NCI-H1048 (cell line): ENCODE data around the gene RBFOX2.
"Not testable (repeated sequence)": the region's sequence is repeated elsewhere in the genome, so short reads cannot be mapped to it uniquely, and the experiment has no call there.

Experiments used
- DNase-seq: peaks from one replicate; lab custom pipeline; 2025; lab: John Stamatoyannopoulos, UW

Gene RBFOX2

DNA sequence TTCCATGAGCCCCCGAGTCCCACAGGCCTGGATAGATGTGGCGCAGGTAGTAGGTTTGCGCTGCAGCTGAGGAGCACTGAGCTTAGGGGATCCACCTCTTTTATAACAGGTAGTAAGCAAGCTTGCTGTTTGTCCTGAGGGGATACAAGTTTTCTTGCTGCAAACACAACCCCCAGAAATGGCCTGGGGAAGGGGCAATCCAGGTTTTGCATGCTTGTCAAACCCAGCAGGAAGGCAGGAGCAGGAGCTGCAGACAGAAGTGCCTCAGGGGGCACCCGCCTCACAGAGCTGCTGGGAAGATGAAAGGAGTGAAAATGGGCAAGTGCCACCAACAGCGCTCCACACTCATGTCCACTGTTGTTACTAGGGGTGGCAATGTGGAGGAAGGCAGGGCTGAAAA lies 292.5 kb downstream of the RBFOX2 start:
- DNase-seq: no peak

DNA sequence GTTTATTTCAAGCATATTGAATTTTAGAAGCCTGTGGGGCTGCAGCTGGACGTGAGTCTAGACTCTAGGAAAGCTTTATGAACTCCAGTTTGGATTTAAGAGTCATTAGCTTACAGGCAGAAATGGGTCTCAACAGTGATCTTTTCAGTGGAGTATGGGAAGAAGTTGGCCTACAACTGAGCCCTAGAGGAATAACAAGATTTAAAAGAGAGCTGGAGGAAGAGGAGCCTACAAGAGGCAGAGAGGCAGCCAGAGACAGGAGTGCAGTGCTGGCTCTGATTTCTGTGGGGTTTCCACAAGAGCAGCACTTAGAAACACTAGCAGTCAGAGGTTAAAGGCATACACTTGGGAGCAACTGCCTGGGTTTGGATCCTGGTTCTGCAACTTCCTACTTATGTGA lies 293.1 kb downstream of the RBFOX2 start:
- DNase-seq: no peak

DNA sequence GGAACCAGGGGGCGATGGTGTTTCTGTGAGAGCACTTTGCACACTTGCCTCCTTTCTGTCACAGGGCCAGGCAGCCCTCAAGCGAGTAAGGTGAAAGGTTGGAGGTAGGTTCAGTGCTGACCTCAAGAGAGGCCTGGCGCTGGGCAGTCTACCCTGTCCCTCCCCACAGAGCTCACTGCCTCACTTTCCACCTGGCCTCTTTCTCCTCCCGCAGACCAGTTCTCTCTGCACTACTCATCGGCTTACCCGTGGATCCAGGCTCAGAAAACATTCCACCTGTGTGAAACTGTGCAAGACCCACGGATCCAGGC lies 294.2 kb downstream of the RBFOX2 start:
- DNase-seq: no peak

DNA sequence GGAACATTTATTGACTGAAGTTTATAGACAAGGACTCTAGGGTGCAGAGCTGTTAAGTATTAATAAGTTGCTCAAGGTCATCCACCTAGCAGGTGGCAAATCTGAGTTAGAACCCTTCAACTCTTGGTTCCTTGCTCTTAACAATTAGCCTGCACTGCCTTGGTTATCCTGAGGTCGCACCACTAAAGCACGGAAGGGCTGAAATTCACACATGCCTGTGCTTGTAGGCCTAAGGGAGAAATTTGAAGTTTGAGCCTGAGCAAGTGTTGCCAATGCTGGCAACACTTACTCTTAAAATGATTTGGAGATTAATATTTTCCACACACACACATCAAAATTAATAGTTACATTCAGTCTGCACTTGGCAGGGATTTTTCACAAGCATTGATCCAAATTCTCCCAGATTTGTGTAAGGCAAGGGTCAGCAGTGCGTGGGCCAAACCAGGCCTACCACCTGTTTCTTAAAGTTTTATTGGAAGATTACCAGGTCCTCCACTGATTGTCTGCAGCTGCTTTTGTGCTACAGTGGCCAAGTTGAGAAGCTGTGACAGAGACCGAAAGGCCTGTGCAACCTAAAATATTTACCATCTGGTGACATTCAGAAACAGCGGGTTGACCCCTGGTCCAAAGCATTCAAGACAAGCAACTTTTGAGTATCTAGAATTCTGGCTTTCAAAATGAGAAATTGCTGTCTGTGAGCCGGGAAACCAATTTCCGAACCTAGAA lies 294.7 kb downstream of the RBFOX2 start:
- DNase-seq: no peak

DNA sequence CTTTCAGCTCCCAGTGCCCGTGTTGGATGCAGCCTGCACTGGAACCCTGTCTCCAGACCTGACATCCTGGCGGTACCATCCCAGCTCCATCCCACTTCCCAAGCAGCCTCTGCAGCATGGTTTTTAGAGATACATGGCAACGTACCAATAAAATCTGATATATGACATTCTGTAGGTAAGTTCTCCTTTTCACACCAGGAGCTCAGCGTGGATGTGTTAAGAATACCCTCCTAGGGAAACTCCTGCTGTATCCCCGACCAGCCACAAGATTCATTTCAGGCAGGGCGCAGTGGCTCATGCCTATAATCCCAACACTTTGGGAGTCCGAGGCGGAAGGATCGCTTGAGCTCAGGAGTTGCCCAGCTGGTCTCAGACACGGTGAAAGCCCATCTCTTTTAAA lies 295.6 kb downstream of the RBFOX2 start:
- DNase-seq: no peak

DNA sequence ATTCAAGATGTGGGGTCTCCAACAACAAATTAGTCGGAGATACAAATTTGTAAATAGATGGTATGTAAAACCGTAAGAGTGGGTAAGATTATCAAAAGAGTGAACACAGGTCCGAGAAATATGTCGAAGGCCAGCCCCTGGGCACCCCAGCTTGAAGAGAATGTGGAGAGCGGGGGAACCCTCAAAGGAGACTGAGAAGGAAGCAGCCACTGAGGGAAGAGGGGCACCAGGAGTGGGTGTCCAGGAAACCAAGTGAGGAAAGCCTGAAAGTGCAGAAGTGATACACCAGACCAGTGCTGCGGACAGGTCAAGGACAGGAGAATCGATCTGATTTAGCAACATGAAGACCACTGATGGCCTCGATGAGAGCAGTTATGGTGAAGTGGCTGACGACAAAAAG lies 296.5 kb downstream of the RBFOX2 start:
- no peak for DNase-seq

DNA sequence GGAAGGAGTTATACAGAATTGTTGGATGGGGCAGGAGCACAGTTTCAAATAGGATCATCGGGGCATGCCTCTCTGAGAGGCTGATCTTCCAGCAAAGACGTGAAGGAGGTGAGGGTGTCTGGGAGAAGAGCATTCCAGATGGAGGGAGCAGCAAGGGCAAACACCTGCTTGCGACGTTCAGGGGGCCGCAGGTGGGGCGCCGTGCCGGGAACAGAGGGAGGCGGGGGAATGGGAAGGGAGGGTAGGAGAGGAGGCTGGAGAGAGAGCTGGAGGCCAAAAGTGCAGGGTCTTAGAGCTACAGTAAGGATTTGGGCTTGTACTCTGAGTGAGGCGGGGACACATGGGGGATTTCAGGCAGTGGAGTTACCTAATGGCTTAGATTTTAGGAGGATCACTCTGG lies 297.3 kb downstream of the RBFOX2 start:
- no peak for DNase-seq

DNA sequence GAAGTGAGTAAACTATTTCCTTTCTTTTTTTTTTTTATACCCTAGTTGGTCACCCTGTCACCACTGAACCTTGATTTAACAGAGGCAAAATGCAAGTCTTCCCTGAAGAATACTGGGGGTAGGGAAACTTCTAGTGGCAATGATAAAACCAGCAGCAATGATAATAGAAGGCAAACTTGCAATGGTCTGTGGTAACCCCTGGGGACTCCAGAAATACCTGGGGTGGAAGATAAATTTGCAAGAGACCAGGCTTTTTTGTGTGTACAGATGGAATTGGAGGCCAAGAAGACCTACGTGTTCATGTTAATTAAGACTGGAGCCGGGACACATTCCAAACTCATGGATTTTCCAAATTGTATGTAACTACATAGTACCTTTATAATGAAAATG lies 299.3 kb downstream of the RBFOX2 start:
- no peak for DNase-seq

DNA sequence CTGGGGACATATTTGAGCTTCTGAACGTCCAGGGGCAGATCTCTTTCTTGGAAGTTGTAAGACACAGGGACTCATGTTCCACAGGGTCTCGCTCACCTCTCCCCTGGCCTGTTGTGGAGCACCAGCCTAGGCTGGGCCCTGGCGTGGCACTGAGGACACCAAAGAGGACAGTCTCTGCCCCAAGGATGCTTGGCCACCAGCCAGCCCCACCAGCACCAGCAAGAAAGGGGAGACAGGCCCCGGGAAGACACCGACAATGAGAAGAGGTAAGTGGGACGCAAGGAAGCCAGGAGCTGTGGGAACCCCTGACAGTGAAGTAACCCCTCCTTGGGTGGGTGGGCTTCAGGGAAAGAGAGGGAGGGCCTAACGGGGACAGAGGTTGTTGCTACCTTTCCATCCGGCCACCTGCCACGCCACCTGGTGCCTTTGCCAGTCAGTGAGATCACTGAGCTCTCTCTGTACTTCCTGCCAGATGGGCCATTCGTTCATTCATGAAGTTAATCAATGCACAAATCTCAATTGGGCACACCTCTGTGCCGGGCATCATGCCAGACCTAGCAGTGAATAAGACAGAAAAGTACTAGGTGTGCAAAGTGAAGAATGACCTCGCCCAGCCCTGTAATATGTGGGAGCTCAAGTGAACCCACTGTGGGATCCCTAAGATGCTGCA lies 299.9 kb downstream of the RBFOX2 start:
- no peak for DNase-seq

DNA sequence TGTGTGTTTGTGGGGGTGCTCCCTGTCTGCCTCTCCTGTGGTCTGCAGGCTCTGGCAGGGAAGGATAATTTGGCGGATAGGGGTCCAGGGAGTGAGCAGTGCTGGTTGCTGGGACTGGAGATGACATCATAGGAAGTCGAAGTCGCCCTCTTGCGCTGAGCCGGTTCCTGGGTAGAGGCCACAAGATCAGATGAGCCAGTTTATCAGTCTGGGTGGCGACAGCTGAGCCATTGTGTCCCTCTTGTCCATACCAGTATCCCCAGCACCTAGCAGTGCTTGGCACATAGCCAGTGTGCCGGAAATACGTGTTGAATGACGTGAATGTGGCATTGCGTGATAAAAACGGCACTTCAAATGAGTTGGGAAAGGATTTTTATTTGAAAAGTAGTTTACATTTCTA lies 301.2 kb downstream of the RBFOX2 start:
- no peak for DNase-seq

DNA sequence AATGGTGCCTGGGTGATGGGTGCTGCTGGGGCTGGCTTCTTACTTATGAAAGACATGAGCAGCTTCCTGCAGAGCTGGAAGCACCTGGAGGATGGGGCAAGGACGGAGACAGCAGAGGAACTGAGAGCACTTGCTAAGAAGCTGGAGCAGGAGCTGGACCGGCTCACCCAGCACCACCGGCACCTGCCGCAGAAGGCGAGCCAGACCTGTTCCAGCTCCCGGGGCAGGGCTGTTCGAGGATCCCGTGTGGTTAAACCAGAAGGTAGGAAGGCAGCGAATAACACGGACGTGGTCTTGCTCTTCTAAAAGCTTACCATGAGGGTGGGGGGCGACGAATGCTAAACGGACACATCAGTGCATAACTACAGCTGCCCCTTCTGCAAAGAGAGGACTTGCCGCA lies 301.7 kb downstream of the RBFOX2 start:
- no peak for DNase-seq

DNA sequence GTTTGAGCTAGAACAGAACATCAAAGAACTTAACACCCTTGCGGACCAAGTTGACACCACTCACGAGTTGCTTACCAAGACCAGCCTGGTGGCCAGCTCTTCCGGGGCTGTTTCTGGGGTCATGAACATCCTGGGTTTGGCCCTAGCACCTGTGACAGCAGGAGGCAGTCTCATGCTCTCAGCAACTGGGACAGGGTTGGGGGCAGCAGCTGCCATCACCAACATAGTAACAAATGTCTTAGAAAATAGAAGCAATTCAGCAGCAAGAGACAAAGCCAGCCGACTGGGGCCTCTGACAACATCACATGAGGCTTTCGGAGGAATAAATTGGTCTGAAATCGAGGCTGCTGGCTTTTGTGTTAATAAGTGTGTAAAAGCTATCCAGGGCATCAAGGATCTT lies 302.2 kb downstream of the RBFOX2 start:
- no peak for DNase-seq

DNA sequence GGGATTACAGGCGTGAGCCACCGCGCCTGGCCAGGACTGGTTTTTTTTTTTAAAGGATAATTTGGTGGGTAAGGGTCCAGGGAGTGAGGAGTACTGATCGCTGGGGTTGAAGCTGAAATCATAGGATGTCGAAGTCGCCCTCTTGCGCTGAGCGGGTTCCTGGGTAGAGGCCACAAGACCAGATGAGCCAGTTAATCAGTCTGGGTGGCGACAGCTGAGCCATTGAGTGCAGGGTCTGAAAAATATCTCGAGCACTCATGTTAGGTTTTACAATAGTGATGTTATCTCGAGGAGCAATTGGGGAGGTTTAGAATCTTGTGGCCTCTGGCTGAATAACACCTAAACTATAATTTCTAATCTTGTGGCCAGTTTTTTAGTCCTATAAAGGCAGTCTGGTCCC lies 303.1 kb downstream of the RBFOX2 start:
- no peak for DNase-seq

DNA sequence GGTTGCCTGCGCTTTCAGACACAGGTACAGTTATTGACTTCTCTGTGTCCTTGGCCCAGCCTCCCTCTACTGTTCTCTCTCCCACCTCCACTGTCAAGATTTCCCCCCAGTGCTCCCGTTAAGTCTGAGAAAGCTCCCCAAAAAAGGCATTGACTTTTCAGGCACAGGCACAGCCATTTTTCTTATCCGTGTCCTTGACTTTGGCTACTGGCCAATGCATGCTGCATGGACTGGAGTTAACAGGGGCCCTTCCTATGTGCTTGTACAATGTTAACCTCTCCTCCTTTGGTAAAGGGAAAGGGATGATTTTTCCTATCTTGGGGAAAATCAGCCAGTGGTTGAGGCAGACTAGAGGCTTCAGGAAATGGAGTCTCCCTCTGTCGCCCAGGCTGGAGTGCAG lies 306.7 kb downstream of the RBFOX2 start:
- DNase-seq: no peak

DNA sequence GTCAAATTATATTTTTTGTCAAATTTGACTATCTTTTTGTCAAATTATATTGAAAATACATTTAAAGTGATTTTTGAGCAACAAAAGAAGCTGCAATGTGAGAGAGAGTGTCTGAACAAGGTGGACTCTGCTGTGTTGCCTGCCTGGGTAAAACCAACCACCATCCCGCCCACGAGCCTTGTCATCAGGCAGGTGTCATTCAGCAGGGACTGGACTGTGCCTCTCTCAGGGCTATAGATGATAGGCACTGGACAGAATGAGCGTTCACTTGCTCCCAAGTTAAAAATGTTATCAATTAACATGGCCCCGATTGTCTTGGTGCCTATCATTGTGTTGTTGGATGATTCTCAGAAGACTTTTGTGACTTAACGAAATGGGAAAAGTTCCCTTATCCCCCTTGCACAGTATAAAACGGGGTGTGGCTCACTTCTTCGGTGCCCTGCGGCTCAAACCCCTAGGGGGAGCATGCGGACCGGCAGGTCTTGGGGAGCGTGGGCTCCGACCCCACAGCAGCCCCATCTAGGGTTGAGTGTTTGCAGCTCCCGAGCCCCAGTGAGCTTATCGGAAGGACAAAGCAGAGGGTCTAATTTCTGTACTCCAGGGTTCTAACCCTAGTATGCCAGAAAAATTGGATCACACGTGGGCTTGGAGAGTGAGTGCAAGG lies 309.3 kb downstream of the RBFOX2 start:
- DNase-seq: no peak

DNA sequence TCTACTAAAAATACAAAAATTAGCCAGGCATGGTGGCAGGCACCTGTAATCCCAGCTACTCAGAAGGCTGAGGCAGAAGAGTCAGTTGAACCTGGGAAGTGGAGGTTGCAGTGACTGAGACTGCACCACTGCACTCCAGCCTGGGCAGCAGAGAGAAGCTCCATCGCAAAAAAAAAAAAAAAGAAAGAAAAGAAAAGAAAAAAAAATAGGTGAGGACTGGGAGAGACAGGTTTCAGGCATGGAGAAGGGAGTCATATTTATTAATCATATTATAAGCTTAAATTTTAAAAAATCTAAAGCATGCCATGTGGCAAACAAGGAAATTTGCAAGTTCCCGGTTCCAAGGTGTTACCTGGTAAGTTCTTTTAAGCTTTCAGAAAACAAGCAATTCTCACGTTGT lies 311.1 kb downstream of the RBFOX2 start, which contains the start of gene APOL5:
APOL5 (plus strand) TSS at position 301 of the 400 bp plus-strand sequence; CDS start at position 301, 0 bp downstream.
- DNase-seq: no peak

DNA sequence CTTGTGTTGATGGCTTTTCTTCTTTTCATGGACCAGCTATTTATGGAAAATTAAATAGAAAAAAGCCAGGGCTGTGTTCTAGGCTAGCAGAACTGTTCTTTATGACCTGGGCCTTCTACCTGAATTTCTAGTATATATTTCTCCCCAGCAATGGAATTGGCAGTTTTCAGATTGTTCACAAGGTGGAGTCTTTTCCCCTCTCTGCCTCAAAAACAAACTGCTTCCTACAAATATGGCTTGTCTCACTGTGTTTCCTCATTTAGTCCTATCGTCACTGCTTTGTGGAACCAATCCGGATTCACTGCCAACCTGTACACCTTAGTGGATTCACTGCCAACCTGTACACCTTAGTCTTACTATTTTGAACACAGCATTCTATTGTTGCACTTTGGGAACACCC lies 316.0 kb downstream of the RBFOX2 start:
- DNase-seq: no peak

DNA sequence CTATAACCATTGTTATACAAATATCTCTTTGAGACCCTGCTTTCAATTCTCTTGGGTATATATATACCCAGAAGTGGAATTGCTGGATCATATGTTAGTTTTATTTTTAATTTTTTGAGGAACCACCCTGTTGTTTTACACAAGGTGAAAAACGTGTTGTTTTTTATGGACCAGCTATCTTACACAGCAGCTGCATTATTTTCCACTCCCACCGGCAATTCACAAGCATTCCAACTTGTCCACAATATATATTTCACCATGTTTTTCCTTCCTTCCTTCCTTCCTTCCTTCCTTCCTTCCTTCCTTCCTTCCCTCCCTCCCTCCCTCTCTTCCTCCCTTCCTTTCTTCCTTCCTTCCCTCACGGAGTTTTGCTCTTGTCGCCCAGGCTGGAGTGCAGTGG lies 317.3 kb downstream of the RBFOX2 start:
- DNase-seq: no peak

DNA sequence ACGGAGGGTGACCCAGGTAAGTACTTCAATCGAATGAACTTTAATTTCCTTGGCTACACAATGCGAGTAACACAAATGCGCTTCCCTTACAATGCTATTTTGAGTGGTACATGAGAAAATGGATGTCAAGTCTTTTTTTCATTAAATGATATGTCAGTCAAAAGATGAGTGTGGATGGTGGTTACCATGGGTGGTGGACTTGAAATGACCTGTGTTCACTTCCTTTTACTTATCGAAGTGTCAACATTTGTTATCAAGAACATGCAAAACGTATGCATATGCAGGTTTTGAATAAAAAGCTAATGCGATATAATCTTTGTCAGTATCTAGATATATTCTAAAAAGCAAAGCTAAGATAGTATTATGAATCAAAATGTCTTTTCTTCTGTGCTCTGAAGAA lies 319.7 kb downstream of the RBFOX2 start:
- DNase-seq: no peak

DNA sequence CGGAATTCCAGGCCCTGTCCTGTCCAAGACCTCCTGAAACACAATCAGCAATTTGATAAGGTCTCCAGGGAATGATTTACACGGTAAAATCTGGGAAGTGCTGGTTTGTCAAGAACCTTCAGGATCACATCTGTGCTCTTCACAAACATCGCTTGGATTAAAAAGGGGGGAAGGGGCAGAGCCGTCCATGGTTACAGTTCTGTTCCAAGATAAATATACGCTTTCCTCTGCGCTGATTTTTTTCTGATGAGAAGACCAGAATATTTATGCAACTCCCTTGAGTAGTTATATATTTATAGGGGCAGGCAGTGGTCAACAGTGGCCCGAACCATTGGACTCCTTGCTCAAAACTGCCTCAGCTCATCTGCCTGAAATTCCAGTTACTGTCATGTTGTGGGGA lies 320.2 kb downstream of the RBFOX2 start:
- DNase-seq: no peak

DNA sequence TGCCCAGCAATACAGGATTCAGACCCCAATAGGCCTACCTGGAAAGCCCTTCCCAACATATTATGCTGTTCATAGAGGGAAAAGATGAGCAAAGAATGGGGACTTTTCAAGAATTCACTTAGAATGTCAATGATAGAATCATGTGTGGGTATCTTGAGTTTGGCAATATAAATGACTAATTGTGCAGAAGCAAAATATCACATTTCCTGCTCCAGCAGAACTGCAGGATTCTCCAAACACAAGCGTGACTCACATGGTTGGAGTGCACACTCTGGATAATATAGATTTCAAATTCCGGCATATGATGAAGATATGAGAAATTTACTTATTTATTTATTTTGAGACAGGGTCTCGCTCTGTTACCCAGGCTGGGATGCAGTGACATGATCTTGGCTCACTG lies 323.5 kb downstream of the RBFOX2 start:
- no peak for DNase-seq

DNA sequence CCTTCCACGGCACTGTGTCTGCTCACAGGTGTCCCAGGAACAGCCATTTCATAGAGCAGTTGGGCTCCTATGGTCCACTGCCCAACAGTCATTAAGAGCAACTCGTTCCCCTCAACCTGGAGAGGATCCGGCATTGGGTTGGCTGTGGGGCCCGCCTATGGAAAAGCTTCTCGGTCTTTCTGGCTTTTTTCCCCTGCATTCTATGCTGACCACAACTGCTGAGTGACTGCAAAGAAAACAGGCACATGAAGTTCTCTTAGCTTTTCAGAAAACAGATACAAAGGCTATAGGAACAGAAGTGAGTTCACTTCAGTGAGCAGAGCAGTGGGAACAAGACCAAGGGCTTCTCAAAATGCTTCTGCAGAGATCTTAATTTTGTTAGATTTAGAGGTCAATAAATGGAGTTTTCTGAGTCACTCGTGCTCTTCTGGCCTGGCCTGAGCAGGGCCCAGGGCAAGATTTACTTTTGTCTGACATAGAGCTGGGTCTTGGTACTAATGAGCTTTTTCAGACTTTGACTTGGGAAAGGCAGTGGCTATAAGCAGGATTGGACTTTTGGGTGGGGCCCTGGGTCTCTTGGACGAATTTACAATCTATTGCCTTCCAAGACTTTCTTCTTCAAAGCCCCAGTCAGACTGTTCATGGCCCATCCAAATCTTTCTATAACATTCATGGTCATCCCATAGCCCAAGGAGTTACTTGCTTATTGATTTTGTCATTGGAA lies 324.6 kb downstream of the RBFOX2 start:
- no peak for DNase-seq

DNA sequence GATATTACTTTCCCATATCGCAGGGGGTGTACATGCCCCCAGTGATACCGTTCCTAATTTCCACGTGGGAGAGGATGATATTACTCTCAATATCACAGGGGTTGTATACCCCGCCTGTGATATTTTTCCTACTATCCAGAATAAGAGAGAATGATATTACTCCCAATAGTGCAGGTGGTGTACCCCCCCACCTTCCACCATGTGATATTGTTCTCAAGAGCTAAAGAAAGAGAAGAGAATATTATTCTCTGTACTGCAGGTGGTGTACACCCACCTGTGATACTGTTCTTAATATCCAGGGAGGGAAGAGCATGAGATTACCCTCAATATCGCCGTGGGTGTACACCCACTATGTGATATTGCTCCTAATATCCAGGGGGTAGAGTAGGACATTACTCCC lies 328.8 kb downstream of the RBFOX2 start:
- DNase-seq: not testable (repeated sequence)
